ENCODE data around the gene TMEM178B. TPM values are rescaled to one million over a fixed set of nuclear protein-coding genes. Genes with fewer than 3 reads are reported as not detected.

The TMEM178B gene
- total and polyA plus RNA-seq, 2 donors (not counting 1 experiment from before 2014, with no cell fraction given), result 0.28 to 0.96 TPM

DNA sequence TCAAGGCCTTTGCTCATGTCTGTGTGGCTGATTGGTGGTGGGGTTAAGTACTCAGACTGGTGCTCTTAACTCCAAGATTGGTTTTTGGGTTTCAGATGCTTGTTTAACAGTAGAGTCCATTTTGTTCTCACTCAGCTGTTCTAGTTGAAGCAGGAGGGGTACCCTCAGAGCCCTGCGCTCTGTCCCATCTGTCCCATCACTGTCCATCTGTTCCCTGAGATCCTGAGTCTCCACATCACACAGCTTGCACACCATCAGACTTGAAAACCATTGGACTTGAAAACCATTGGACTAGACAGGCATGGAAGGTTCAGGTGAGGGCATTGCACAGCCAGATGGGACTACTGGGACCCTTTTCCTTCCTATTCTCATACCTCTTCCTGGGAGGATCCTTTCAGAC, 39.3 kb downstream of the TMEM178B start:
- H3K4me3 Mint-ChIP-seq, result no peak overlapping the region
- peaks cover 7% of the 10 kb centered on the region for H3K27me3 Mint-ChIP-seq
- H3K36me3 ChIP-seq (replicated peaks in 1 of 2; ENCODE audit: control extremely low read depth in 1 of 2, control insufficient read depth in 1 of 2, extremely low read depth in 1 of 2, insufficient read depth in 2 of 2, low read length in 1 of 2), result no peaks in the 10 kb centered on the region
- no peaks in the 10 kb centered on the region for H4K20me1 ChIP-seq (ENCODE audit: control insufficient read depth, insufficient read depth, low read length, poor library complexity, severe bottlenecking)
- no peak overlapping the region for H3K4me2 ChIP-seq (replicated peaks; ENCODE audit: low read depth, low read length, poor library complexity, severe bottlenecking)
- TF ChIP-seq, protein P1, sequence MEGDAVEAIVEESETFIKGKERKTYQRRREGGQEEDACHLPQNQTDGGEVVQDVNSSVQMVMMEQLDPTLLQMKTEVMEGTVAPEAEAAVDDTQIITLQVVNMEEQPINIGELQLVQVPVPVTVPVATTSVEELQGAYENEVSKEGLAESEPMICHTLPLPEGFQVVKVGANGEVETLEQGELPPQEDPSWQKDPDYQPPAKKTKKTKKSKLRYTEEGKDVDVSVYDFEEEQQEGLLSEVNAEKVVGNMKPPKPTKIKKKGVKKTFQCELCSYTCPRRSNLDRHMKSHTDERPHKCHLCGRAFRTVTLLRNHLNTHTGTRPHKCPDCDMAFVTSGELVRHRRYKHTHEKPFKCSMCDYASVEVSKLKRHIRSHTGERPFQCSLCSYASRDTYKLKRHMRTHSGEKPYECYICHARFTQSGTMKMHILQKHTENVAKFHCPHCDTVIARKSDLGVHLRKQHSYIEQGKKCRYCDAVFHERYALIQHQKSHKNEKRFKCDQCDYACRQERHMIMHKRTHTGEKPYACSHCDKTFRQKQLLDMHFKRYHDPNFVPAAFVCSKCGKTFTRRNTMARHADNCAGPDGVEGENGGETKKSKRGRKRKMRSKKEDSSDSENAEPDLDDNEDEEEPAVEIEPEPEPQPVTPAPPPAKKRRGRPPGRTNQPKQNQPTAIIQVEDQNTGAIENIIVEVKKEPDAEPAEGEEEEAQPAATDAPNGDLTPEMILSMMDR (IDR thresholded peaks at IDR 0.05), result no peak
- no peak for TF ChIP-seq EZH2 (IDR thresholded peaks at IDR 0.05; ENCODE audit: borderline replicate concordance, insufficient read depth, low read depth, low read length, poor library complexity, severe bottlenecking)
- H2AFZ ChIP-seq (ENCODE audit: insufficient read depth, low read depth, low read length, poor library complexity, severe bottlenecking), result no peak overlapping the region
- H3K79me2 ChIP-seq (ENCODE audit: control insufficient read depth, insufficient read depth, low read length), result no peaks in the 10 kb centered on the region
- no peak overlapping the region for H3K4me3 ChIP-seq (ENCODE audit: control extremely low read depth in 1 of 5, extremely low read depth in 1 of 5, insufficient read depth in 1 of 5, low read depth in 2 of 5, low read length in 4 of 5)
- intact Hi-C loops (cut with micrococcal nuclease), result no loop called here
- no peaks in the 10 kb centered on the region for H3K9me3 Mint-ChIP-seq (ENCODE audit: insufficient read depth)
- no peaks in the 10 kb centered on the region for H3K9me3 ChIP-seq (ENCODE audit: control extremely low read depth in 1 of 3, control insufficient read depth in 2 of 3, insufficient read depth in 1 of 3, low read length in 2 of 3)
- 100% methylated on average over 1 of the region's 1 CpG for WGBS (ENCODE audit: insufficient coverage)
- DNase-seq (no peak), ATAC-seq (ENCODE audit: low read depth) (no peak)
- H3K27ac Mint-ChIP-seq, result no peak overlapping the region
- no peaks in the 10 kb centered on the region for H3K4me1 ChIP-seq (ENCODE audit: control insufficient read depth in 2 of 2, insufficient read depth in 2 of 2, low read length in 2 of 2)
- H3K27me3 ChIP-seq (replicated peaks in 1 of 4; ENCODE audit: control extremely low read depth in 1 of 4, control insufficient read depth in 3 of 4, insufficient read depth in 4 of 4, low read length in 3 of 4), result no peaks in the 10 kb centered on the region
- ChIA-PET POLR2A (no interaction called here), CTCF (no interaction called here)
- no peak overlapping the region for H3K27ac ChIP-seq (ENCODE audit: low read length in 2 of 2)
- H3K9ac ChIP-seq (ENCODE audit: low read length), result no peak overlapping the region
- H3K4me1 Mint-ChIP-seq, result no peaks in the 10 kb centered on the region

DNA sequence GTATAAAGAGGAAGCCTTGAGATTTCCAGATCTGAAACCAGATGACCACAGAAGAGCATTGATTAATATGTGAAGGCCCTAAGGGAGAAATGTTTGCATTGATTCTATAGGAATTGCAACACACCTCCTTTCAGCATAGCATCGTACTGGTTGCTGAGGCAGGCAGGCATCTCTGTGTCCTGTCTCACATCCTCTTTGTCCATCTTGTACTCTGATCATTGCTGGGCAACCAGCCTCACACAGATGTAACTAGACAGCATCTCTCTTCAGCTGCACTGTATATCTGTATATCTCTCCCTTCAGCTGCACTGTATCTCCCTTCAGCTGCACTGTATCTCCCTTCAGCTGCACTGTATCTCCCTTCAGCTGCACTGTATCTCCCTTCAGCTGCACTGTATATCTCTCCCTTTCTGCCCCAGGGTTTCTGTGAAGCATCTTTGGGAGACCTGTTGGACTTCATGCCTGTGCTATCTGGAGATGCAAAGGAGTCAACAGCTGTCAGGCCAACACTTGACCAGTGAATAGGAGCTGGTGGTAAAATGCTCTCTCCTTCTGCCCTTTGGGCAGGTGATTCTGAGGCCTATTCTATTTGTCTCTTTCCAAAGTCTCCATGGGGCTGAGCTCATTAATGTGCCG, 40.3 kb downstream of the TMEM178B start:
- Histone ChIP-seq H3K27ac (ENCODE audit: low read length in 2 of 2) (no peak overlapping the region), H3K27me3 (replicated peaks in 1 of 4; ENCODE audit: control extremely low read depth in 1 of 4, control insufficient read depth in 3 of 4, insufficient read depth in 4 of 4, low read length in 3 of 4) (no peaks in the 10 kb centered on the region), H3K4me3 (ENCODE audit: control extremely low read depth in 1 of 5, extremely low read depth in 1 of 5, insufficient read depth in 1 of 5, low read depth in 2 of 5, low read length in 4 of 5) (no peak overlapping the region), H2AFZ (ENCODE audit: insufficient read depth, low read depth, low read length, poor library complexity, severe bottlenecking) (no peak overlapping the region), H3K79me2 (ENCODE audit: control insufficient read depth, insufficient read depth, low read length) (no peaks in the 10 kb centered on the region), H3K9me3 (ENCODE audit: control extremely low read depth in 1 of 3, control insufficient read depth in 2 of 3, insufficient read depth in 1 of 3, low read length in 2 of 3) (no peaks in the 10 kb centered on the region), H3K36me3 (replicated peaks in 1 of 2; ENCODE audit: control extremely low read depth in 1 of 2, control insufficient read depth in 1 of 2, extremely low read depth in 1 of 2, insufficient read depth in 2 of 2, low read length in 1 of 2) (no peaks in the 10 kb centered on the region), H3K4me2 (replicated peaks; ENCODE audit: low read depth, low read length, poor library complexity, severe bottlenecking) (no peak overlapping the region), H3K9ac (ENCODE audit: low read length) (no peak overlapping the region), H4K20me1 (ENCODE audit: control insufficient read depth, insufficient read depth, low read length, poor library complexity, severe bottlenecking) (no peaks in the 10 kb centered on the region), H3K4me1 (ENCODE audit: control insufficient read depth in 2 of 2, insufficient read depth in 2 of 2, low read length in 2 of 2) (no peaks in the 10 kb centered on the region)
- intact Hi-C loops (cut with micrococcal nuclease), result no loop called here
- TF ChIP-seq, protein P1 (IDR thresholded peaks at IDR 0.05), result no peak
- no peak for TF ChIP-seq EZH2 (IDR thresholded peaks at IDR 0.05; ENCODE audit: borderline replicate concordance, insufficient read depth, low read depth, low read length, poor library complexity, severe bottlenecking)
- Mint-ChIP-seq H3K27ac (no peak overlapping the region), H3K9me3 (ENCODE audit: insufficient read depth) (no peaks in the 10 kb centered on the region), H3K27me3 (peaks cover 14% of the 10 kb centered on the region), H3K4me3 (no peak overlapping the region), H3K4me1 (no peaks in the 10 kb centered on the region)
- ATAC-seq (ENCODE audit: low read depth) (no peak), DNase-seq (no peak)
- WGBS (ENCODE audit: insufficient coverage), result 74% methylated on average over 2 of the region's 2 CpGs
- POLR2A ChIA-PET, result no interaction called here
- CTCF ChIA-PET, result no interaction called here

Data from B cell (primary cell).